HCT116 (cell line): ENCODE results near the gene IL1R2.

Source experiments
- JUND ChIP-seq: IDR thresholded peaks from 2 replicates; pipeline ENCODE4 v1.6.1; 2012
- POLR2A ChIP-seq: IDR thresholded peaks from 2 replicates; pipeline ENCODE4 v1.7.0; 2011; ENCODE audit warnings: borderline replicate concordance; ENCODE audit not compliant: insufficient read depth, insufficient read length; ENCODE audit errors: extremely low read depth
- POLR2AphosphoS5 ChIP-seq: IDR thresholded peaks from 2 replicates; pipeline ENCODE4 v1.6.1; 2011; ENCODE audit warnings: mild to moderate bottlenecking, low read depth, low read length, moderate library complexity
- RAD21 ChIP-seq: IDR thresholded peaks from 2 replicates; pipeline ENCODE4 v1.6.1; 2012; ENCODE audit warnings: low read depth, mild to moderate bottlenecking
- TF ChIP-seq, protein P1 (sequence below), 3 experiments: fragments of 200-600 bp in 1 of 3; sonication (generic) in 1 of 3; IDR thresholded peaks in 2 of 3; conservative IDR thresholded peaks in 1 of 3; 2 replicates each; pipeline ENCODE4 v1.5.1; 2012 to 2017; ENCODE audit warnings: low read depth in 2 of 3, low read length in 2 of 3, antibody characterized with exemption in 1 of 3, borderline replicate concordance in 1 of 3, control low read depth in 1 of 3, mild to moderate bottlenecking in 1 of 3, mixed read lengths in 1 of 3, mixed run types in 1 of 3, moderate library complexity in 1 of 3; ENCODE audit not compliant: insufficient read depth in 1 of 3

DNA sequence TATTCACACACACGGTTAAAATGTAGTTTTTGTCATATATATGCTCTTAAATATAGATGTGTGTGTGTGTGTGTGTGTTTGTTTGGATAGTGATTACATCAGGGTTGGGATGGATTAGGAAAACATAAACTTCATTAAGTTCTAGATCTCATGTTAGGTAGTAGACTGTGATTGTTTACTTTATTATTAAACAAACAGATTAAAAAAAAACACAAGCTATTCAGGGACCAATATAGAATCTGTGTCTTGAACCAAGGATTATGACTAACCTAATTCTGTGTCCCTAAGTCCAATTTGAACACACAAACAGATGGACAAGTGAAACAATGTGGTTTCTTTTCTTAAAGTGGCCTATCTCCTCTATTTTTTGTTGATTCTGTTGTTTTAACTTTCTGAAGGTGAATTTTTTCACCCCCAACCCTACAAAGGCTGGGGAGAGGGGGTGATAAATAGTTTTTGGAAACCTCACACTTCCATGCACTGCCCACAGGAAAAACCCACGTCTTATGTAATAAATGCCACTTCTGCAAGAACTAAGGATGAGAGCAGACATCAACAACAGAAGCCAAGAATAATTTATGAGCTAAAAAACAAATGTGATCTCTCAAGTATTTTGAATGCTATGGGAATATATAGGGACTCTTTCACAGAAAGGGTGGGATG lies 40.7 kb downstream of the IL1R2 start:
- TF ChIP-seq, protein P1, sequence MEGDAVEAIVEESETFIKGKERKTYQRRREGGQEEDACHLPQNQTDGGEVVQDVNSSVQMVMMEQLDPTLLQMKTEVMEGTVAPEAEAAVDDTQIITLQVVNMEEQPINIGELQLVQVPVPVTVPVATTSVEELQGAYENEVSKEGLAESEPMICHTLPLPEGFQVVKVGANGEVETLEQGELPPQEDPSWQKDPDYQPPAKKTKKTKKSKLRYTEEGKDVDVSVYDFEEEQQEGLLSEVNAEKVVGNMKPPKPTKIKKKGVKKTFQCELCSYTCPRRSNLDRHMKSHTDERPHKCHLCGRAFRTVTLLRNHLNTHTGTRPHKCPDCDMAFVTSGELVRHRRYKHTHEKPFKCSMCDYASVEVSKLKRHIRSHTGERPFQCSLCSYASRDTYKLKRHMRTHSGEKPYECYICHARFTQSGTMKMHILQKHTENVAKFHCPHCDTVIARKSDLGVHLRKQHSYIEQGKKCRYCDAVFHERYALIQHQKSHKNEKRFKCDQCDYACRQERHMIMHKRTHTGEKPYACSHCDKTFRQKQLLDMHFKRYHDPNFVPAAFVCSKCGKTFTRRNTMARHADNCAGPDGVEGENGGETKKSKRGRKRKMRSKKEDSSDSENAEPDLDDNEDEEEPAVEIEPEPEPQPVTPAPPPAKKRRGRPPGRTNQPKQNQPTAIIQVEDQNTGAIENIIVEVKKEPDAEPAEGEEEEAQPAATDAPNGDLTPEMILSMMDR (IDR thresholded peaks at IDR 0.05 in 2 of 3, conservative IDR thresholded peaks at IDR 0.05 in 1 of 3; ENCODE audit: borderline replicate concordance in 1 of 3, insufficient read depth in 1 of 3, low read depth in 2 of 3, low read length in 2 of 3): no peak
- no peak for TF ChIP-seq RAD21
- TF ChIP-seq POLR2A: no peak
- no peak for TF ChIP-seq POLR2AphosphoS5
- TF ChIP-seq JUND: no peak
